GM20000 (cell line): ENCODE data around the gene RPS26.

Experiments used
- DNase-seq: peaks from one replicate; pipeline ENCODE4 v3.0.0; 2012; ENCODE audit warnings: low spot score
- TF ChIP-seq, protein P1 (sequence below): IDR thresholded peaks from 2 replicates; pipeline ENCODE4 v1.5.1; 2012; ENCODE audit warnings: mild to moderate bottlenecking, control low read depth; ENCODE audit errors: extremely low read depth, missing control alignments

Gene RPS26

DNA sequence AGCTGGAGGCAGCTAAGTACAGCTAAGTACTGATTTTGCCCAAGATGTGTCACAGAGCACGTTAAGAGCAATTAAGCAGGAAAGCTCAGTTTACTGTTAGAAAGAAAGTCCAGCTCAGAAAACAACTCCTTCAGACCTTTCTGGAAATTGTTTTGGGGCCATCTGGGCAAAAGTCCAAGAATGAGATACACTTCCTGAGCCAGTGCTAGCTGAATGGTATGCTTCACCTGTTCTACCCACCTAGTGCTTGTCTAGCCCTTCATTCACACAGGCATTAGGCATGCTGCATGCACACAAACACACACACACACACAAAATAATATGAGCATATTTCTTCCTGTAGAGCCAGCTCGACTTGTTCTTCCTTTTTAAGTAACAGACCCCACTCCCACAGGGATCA is 27.5 kb upstream of the RPS26 start:
- TF ChIP-seq, protein P1, sequence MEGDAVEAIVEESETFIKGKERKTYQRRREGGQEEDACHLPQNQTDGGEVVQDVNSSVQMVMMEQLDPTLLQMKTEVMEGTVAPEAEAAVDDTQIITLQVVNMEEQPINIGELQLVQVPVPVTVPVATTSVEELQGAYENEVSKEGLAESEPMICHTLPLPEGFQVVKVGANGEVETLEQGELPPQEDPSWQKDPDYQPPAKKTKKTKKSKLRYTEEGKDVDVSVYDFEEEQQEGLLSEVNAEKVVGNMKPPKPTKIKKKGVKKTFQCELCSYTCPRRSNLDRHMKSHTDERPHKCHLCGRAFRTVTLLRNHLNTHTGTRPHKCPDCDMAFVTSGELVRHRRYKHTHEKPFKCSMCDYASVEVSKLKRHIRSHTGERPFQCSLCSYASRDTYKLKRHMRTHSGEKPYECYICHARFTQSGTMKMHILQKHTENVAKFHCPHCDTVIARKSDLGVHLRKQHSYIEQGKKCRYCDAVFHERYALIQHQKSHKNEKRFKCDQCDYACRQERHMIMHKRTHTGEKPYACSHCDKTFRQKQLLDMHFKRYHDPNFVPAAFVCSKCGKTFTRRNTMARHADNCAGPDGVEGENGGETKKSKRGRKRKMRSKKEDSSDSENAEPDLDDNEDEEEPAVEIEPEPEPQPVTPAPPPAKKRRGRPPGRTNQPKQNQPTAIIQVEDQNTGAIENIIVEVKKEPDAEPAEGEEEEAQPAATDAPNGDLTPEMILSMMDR: no peak
- DNase-seq: no peak

DNA sequence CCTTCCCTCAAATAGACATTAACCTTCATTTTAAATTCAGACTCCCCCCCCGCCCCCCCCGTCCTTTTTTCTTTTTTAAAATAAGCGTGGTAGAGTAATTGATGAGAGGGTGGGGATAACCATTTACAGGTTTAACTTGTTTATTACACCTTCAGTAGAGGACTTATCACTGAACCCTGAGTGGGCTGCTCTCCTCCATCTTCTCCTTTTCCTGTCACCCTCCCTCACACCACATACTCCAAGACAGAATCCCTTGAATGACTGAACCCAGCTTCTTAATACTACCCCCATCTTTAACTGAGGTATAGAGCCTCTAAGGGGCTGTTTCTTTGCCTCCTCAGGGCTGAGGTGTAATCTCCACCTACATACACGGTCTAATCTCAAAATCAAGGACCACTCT is 24.5 kb upstream of the RPS26 start:
- DNase-seq: no peak

DNA sequence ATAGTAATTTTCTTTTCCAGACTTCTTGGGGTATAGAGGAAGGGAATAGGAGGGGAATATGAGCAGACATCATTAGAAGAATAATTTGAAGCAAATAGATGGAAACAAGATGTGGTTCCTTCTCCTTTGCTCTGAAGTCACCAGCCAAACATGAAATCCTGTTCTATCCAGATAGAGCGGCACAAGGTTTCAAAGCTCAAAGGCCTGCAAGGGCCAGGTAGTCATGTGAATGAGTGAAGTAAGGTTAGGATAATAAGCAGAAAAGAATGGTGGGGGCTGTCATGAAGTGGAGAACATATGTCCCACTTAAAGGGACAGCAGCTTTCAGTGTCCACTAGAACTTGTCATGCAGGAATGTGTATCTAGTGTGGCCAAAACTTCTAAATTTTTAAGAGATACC is 23.4 kb upstream of the RPS26 start:
- DNase-seq: no peak
- TF ChIP-seq, protein P1: no peak

More for the DNA sequence above, 24.5 kb upstream of the RPS26 start:
- TF ChIP-seq, protein P1: no peak

DNA sequence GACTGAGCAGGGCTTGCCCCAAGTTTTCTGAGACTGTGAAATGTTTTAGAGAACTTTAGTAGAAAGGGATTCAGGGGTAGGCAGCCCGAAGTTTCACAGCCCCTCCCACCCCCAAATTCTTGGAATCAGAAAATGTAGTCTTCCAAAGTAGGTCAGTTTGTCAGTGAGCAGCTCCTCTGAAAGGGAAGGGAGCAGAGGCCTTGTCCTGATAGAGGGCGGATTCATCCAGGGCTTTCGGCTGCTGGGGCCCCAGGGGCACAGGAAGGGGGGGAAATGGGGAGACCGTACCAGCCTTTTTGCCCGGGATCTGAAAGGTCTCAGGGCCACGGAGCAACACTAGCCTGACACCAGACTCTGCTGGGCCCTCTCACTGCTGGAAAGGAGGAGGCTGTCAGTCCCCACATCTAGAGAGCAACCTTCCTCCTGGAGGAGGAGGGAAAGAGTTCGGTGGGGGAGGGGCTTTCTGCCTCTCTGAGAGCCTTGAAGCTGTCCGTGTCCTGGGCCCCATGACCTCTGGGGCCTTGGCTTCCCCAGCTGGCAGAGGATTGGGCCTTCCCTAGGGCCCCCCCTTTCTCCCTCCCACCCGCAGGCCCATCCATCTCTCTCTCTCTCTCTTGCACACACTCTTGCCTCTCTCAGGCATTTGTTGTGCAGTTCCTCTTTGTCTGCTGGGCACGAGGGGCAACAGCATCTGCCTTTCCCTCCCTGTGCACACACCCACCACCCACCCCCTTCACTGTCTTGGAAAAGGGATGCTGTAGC is 21.1 kb upstream of the RPS26 start, which contains the start of gene IKZF4:
IKZF4 (plus strand) TSS at position 621 of the 762 bp plus-strand sequence. CDS start 451 bp downstream, outside the sequence.
- no peak for DNase-seq
- TF ChIP-seq, protein P1: no peak

DNA sequence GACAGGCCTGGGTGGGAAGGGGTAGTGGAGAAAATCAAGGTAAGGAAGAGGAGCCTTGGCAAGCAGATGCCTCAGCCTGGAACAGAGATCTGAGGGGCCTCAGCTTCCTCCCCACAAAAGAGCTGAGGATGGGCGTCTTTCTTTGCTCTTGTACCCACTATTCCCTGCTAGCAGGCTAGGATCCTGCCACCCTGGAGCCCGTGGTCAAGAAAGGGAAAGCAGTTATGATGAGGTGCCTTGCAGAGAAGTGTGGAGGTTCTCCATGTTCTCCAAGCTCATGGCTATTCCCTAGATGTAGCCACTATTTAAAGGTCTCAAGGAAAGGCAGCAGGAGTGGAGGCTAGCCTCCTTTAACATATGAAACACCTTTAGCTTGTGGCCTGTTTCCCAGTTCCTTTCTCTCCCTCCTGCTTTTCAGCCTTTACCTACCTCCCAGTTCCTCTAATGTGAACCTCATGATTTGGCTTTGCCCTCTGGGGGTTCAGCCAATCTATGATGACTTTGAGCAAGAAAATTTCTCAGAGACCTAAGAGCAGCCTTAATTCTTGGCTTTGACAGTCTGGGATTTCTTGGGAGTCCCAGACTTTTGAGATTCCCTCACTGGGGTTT is 19.7 kb upstream of the RPS26 start:
- TF ChIP-seq, protein P1: no peak
- no peak for DNase-seq

DNA sequence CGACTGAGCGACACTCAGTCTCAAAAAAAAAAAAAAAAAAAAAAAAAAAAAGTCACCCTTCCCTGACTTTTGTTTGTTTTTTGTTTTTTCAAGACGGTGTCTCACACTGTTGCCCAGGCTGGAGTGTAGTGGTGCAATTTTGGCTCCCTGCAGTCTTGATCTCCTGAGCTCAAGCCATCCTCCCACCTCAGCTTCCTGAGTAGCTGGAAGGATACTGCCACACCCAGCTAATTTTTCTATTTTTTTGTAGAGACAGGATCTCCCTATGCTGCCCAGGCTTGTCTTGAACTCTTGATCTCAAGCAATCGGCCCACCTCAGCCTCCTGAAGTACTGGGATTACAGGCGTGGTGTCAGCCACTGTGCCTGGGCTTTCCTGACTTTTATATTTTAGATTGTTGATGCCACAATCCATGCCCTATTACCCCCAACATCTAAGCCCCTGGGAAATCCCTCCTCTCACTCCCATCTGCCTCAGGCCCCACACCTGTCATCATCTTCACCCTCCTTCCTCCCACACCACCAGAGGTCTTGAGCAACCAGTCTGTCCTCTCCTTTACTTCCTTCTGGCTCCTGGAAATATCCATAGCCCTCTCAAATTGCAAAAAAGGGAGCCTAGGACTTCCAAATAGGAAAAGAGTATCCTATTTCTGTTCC is 13.1 kb upstream of the RPS26 start:
- TF ChIP-seq, protein P1: no peak
- DNase-seq: no peak

DNA sequence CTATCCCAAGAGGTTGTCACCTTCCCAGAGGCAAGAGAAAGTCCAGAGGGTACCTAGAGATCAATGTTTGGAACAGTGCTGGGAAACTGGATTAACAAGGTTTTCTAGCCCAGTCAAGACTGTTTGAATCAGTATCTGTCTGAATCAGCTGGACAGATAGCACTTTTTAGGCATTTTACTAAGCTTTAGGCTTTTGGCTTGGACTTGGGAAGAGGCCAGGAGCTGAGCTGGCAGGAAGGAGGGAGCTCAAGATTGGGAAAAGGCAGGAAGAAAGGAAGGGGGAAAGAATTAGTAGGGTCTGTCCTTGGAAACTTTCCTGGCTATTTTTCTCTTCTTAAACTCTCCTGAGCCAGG is 12.6 kb upstream of the RPS26 start:
- TF ChIP-seq, protein P1: no peak
- DNase-seq: no peak
